HG03103 (cell line): ENCODE data around the gene NKD2.
"Not testable (repeated sequence)": the region's sequence is repeated elsewhere in the genome, so short reads cannot be mapped to it uniquely, and the experiment has no call there.

Experiments used
- ATAC-seq: cut with Tn5 transposase; IDR thresholded peaks from one replicate; pipeline ENCODE4 v1.9.1; 2021; ENCODE audit warnings: low read depth; ENCODE audit not compliant: unreplicated experiment

Gene NKD2

GRCh38 chr5:1083026-1083425 is 74.4 kb downstream of the NKD2 start:
- ATAC-seq: not testable (repeated sequence)

DNA sequence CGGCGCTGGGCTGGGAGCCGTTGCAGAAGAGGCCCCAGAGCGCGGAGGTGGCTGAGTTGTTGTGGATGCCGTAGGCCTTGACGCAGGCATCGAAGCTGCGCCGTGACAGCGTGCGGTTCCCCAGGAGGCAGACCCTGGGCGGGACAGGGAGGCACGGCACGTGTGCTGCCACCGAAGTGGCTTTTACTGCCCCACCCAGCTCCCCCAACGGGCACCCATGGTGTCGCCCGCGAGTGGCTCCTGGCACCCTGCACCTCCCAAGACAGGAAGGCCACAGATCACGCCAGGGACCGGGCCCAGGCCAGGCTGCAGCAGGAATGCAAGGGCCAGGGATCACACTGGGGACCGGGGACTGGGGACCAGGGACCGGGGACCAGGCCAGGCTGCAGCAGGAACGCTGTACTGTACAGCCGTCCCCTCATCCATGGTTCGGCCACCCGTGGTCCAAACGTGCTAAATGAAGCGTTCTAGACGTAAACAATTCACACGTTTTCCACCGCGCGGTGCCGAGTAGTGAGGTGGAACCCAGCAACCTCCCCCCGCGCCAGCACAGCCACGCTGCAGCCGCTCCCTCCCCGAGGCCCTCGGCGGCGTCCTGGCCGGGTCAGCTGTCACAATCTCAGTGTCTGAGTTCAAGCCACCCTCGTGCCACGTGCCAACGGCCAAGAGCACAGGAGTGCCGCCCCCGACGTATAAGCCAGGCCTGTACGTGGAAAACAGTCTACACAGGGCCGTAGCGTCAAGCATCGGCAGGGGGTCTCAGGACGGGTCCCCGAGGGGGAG is 75.4 kb downstream of the NKD2 start:
- ATAC-seq: no peak

DNA sequence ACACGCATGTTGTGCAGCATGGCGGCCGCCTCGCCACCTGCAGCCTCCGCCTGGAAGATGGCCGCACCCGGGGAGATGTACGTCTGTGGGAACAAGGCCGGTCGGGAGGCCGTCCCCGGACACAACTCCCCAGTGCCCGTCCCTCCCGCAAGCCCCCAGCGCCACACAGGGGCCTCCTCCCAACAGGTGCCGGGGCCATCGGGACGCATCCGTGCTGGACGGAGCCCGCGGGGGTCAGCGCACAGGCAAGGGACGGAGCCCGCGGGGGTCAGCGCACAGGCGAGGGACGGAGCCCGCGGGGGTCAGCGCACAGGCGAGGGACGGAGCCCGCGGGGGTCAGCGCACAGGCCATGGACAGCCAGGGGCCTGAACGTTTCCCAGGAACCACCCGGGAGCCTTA is 76.8 kb downstream of the NKD2 start:
- ATAC-seq: no peak

DNA sequence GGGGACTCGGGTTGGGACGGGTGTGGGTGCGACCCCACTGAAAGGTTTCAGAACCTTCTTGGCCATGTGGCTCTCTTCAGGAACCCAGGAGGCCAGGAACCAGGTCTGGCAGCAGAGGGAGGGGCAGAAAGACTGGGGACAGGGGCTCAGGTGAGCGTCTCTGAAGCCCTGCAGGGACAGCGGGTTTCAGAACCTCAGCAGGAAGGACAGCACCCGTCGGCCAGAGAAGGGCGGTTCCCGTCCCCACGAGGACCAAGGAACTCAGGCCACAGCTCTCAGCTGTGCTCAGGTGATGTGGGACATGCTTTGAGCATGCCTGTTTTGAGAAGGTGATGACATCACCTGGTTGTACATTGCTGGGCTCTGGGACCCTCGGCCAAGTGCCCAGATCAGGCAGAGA is 77.5 kb downstream of the NKD2 start:
- no peak for ATAC-seq

DNA sequence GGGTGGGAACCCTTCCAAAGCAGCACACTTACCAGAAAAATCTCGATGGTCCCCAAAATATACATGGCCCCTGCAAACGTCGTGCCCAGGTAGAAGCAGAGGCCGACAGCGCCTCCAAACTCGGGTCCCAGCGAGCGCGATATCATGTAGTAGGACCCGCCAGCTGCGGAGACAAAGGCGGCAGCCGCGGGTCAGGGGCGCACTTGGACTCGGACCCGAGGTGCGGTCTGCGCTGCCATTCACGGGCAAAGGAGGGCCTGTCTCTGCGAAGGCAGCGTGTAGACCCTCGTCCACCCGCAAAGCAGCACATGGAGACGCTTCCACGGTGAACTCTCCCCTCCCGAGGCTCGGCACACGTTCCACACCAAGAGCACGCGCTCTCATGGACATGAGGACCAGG is 78.3 kb downstream of the NKD2 start:
- ATAC-seq: no peak

DNA sequence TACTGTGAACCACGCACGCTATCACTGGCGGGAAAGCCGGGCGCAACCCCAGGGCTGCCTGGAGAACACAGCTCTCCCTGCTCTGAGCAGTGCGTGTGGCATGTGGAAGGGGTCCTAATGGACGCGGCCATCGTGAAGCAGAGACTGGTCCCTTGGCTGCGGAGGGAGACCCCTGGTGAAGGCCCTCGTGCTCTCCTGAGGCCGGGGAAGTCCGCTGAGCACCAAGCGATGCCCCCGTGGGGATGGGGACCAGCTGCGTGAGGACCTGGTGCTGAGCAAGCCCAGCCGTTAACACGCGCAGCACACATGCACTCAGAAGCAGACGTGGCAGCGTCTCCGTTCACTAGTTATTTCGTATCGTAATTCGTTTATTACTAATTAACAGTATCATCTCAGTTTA is 78.8 kb downstream of the NKD2 start:
- ATAC-seq: no peak

DNA sequence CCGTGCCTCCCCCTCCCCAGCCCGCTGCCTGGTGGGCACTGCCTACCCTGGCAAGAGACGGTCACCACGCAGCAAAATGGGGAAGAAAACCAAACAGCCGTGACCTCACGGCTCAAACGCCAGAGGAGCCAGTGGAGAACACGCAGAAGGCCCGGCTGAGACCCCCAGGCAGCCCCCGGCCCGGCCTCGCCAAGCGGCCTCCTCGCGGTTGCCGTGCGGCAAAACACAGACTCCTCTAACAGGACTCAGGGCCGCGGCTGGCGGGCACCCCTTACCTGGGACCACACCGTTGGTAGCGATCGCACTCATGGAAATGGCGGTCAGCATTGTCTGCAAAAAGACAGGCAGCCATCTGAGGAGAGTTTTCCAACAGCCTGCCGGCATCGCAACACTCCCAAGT is 79.4 kb downstream of the NKD2 start:
- ATAC-seq: no peak
